ENCODE data around the gene ROR2. TPM values are rescaled to one million over a fixed set of nuclear protein-coding genes. Genes with fewer than 3 reads are reported as not detected.

ROR2 gene
- total RNA-seq, 4 donors from 2014 or later: 4.2 to 23.2 (median 11.2) TPM

- Histone ChIP-seq H3K27me3 (no peaks in the 10 kb centered on the region), H3K4me1 (peaks cover 0 to 12% (median 0%) of the 10 kb centered on the region in 4 donors), H3K27ac (no peak overlapping the region), H3K9me3 (no peaks in the 10 kb centered on the region), H3K4me3 (no peak overlapping the region), H3K36me3 (no peaks in the 10 kb centered on the region)
- 90 to 94% methylated on average over 3 of the region's 3 CpGs for WGBS, 2 donors (ENCODE audit: low coverage in 1 of 2)
- in situ Hi-C loops (cut with MboI; ENCODE audit: low pct_ligation_motif_present in 1 of 4, low pct_unique_long_range_greater_than_20kb in 1 of 4, low sequenced_read_pairs in 3 of 4) (no loop called here), intact Hi-C loops (cut with DNase I; ENCODE audit: low total_unique reads) (no loop called here)
- DNase-seq: no peak
- TF ChIP-seq POLR2A (IDR thresholded peaks at IDR 0.05) (no peak), EP300 (IDR thresholded peaks at IDR 0.05; ENCODE audit: low read depth) (no peak), POLR2AphosphoS5 (IDR thresholded peaks at IDR 0.05) (no peak), CTCF (IDR thresholded peaks at IDR 0.05) (no peak)
These were observed 417.7 kb downstream of the ROR2 start for GRCh38 chr9:91532325-91532724.

- WGBS, 2 donors (ENCODE audit: low coverage in 1 of 2): 61 to 62% methylated on average over 2 of the region's 2 CpGs
- TF ChIP-seq POLR2A (IDR thresholded peaks at IDR 0.05) (no peak), CTCF (IDR thresholded peaks at IDR 0.05) (no peak), POLR2AphosphoS5 (IDR thresholded peaks at IDR 0.05) (no peak), EP300 (IDR thresholded peaks at IDR 0.05; ENCODE audit: low read depth) (no peak)
- no peak overlapping the region for H3K27ac ChIP-seq
- no peak for DNase-seq
- intact Hi-C loops (cut with DNase I; ENCODE audit: low total_unique reads) (no loop called here), in situ Hi-C loops (cut with MboI; ENCODE audit: low pct_ligation_motif_present in 1 of 4, low pct_unique_long_range_greater_than_20kb in 1 of 4, low sequenced_read_pairs in 3 of 4) (no loop called here)
- no peaks in the 10 kb centered on the region for H3K27me3 ChIP-seq
- no peak overlapping the region for H3K4me3 ChIP-seq
- peaks cover 0 to 4% of the 10 kb centered on the region in 2 donors for H3K9me3 ChIP-seq
- no peaks in the 10 kb centered on the region for H3K4me1 ChIP-seq
- no peaks in the 10 kb centered on the region for H3K36me3 ChIP-seq
These were observed 419.2 kb downstream of the ROR2 start for GRCh38 chr9:91530829-91531228.

GRCh38 chr9:91522481-91522880 lies 427.5 kb downstream of the ROR2 start:
- H3K27me3 ChIP-seq: no peaks in the 10 kb centered on the region
- H3K4me1 ChIP-seq: no peaks in the 10 kb centered on the region
- intact Hi-C loops (cut with DNase I; ENCODE audit: low total_unique reads): no loop called here
- no peak for DNase-seq
- H3K4me3 ChIP-seq: no peak overlapping the region
- no peak overlapping the region for H3K27ac ChIP-seq
- peaks cover 5 to 11% of the 10 kb centered on the region in 2 donors for H3K9me3 ChIP-seq
- TF ChIP-seq EP300 (IDR thresholded peaks at IDR 0.05; ENCODE audit: low read depth) (no peak), POLR2A (IDR thresholded peaks at IDR 0.05) (no peak), CTCF (IDR thresholded peaks at IDR 0.05) (no peak), POLR2AphosphoS5 (IDR thresholded peaks at IDR 0.05) (no peak)
- in situ Hi-C loops (cut with MboI; ENCODE audit: low pct_ligation_motif_present in 1 of 4, low pct_unique_long_range_greater_than_20kb in 1 of 4, low sequenced_read_pairs in 3 of 4): no loop called here
- H3K36me3 ChIP-seq: no peaks in the 10 kb centered on the region
- 56 to 65% methylated on average over 1 of the region's 1 CpG for WGBS, 2 donors (ENCODE audit: low coverage in 1 of 2)

GRCh38 chr9:91519520-91520277 lies 430.3 kb downstream of the ROR2 start:
- no peak for DNase-seq
- in situ Hi-C loops (cut with MboI; ENCODE audit: low pct_ligation_motif_present in 1 of 4, low pct_unique_long_range_greater_than_20kb in 1 of 4, low sequenced_read_pairs in 3 of 4): no loop called here
- WGBS, 2 donors (ENCODE audit: low coverage in 1 of 2): 81 to 95% methylated on average over 2 of the region's 2 CpGs

More at GRCh38 chr9:91519520-91520277, 430.3 kb downstream of the ROR2 start:
- Histone ChIP-seq H3K4me1 (no peaks in the 10 kb centered on the region), H3K27ac (no peak overlapping the region), H3K4me3 (no peak overlapping the region), H3K36me3 (no peaks in the 10 kb centered on the region), H3K9me3 (peaks cover 0 to 11% of the 10 kb centered on the region in 2 donors), H3K27me3 (no peaks in the 10 kb centered on the region)
- intact Hi-C loops (cut with DNase I; ENCODE audit: low total_unique reads): no loop called here
- TF ChIP-seq POLR2A (IDR thresholded peaks at IDR 0.05): no peak
- TF ChIP-seq EP300 (IDR thresholded peaks at IDR 0.05; ENCODE audit: low read depth): no peak
- TF ChIP-seq POLR2AphosphoS5 (IDR thresholded peaks at IDR 0.05): no peak
- TF ChIP-seq CTCF (IDR thresholded peaks at IDR 0.05): no peak
